ENCODE results near the gene RANBP1.

- TF ChIP-seq POLR2AphosphoS5 (IDR thresholded peaks at IDR 0.05; ENCODE audit: borderline replicate concordance, low read depth, low read length) = no peak
- TF ChIP-seq EZH2 (IDR thresholded peaks at IDR 0.05) = no peak
- no peak for TF ChIP-seq FOXP2 (optimal IDR thresholded peaks at IDR 0.05; ENCODE audit: control extremely low read depth, extremely low read length, insufficient read depth)
Observed at GRCh38 chr22:20105456-20106204, 10.3 kb upstream of the RANBP1 start.

Data from SK-N-MC (cell line).